ENCODE data around the gene CAPSL.
"Not testable (repeated sequence)": the region's sequence is repeated elsewhere in the genome, so short reads cannot be mapped to it uniquely, and the experiment has no call there.

CAPSL gene

DNA sequence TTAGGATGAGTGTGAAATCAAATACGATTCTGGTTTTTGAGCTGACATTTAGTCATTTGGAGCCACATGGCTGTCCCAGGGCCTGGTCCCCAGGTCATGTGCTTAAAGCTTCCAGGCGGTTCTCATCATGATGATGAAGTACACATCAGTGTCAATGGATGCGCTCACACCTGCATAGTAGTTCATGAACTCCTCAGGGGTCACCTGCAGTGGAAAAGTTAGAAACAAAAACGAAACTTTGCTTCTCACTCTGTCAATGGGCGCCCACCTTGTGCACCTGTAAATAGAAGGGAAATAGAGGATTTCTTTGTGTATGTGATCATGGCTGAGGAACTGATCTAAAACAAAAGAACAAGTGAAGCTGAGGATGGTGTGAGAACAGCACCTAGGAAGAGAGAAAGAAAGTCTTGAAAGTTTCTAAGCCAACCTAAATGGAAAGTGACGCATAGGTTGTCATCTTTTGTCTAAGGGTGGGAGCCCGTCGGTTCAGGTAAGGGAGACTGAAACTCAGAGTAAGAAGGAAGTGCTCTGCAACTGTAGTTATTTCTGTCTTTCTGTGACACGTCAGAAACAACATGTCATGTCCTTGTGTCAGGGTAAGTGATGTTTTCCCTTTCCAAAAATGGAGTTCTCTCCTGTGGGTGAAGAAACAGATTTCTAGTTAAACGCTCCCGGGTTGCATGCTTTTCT, 33.8 kb downstream of the CAPSL start:
- DNase-seq = no peak

DNA sequence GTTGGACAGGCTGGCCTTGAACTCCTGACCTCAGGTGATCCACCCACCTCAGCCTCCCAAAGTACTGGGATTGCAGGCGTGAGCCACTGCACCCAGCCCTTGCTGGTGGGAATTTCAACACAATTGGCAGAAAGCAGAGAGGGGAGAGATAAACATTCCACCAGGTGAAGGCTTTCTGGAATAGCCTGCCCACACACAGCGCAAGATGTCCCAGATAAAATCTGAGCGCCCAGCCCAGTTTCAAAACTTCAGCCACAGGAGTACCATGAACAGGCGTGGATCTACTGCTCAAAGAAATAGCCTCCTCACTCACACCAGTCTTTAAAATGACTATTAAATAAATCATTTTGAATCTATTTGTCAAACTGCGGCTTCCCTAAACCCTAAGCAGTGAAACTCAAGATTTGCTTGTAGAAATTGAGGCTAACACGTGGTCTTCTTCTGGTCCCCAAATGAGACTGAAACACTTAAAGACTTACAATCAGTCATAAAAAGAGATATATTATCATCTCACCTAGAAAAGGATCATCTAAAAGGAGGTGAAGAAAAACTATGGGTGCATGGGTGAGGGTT, 34.7 kb downstream of the CAPSL start:
- DNase-seq = no peak

GRCh38 chr5:35902046-35902672, 36.3 kb downstream of the CAPSL start:
- no peak for DNase-seq

- DNase-seq = no peak
Measured at GRCh38 chr5:35900972-35901695, 37.3 kb downstream of the CAPSL start.

DNA sequence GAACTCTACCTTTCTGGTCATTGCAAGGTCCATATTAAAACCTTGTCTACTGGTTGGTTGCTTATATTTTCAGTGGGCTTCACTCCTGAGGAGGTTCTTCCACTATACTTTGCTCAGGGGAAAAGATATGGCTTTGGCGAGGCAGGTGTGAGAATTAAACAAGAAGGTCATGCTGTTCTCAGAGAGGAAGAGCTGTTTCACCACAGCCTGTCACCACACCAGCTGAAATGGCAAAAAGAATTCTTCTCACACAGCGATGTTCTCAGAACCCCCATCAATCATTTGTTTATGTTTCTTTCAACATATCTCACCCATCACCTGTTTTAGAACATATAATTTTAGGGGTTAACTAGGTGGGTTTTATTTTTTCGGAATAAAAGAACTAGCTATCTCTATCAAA, 38.6 kb downstream of the CAPSL start:
- DNase-seq = no peak

- DNase-seq = no peak
Measured at GRCh38 chr5:35898952-35899660, 39.3 kb downstream of the CAPSL start.

GRCh38 chr5:35894131-35894530, 44.3 kb downstream of the CAPSL start:
- no peak for DNase-seq

- DNase-seq = not testable (repeated sequence)
Measured at GRCh38 chr5:35892799-35893198, 45.6 kb downstream of the CAPSL start.

GRCh38 chr5:35890021-35891020, 48.1 kb downstream of the CAPSL start:
- DNase-seq = no peak

GRCh38 chr5:35887321-35888100, 50.9 kb downstream of the CAPSL start:
- DNase-seq = no peak

DNA sequence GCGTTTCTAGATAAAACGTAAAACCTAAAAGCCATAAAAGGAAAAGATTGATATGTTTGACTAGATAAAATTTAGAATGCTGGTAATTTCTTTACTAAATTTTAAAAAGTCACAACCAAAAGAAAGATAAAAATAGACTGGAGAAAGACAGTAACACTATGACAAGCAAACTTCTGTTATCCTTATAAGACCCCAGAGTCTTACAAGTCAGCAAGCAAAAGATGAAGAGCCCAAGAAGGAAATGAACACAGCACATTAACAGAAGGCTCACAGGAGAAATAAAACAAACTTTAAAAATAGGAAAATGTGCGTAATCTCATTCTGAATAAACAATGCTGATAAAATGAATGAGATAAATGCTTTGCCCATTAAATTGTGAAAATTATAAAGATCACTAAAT, 52.0 kb downstream of the CAPSL start:
- no peak for DNase-seq

DNA sequence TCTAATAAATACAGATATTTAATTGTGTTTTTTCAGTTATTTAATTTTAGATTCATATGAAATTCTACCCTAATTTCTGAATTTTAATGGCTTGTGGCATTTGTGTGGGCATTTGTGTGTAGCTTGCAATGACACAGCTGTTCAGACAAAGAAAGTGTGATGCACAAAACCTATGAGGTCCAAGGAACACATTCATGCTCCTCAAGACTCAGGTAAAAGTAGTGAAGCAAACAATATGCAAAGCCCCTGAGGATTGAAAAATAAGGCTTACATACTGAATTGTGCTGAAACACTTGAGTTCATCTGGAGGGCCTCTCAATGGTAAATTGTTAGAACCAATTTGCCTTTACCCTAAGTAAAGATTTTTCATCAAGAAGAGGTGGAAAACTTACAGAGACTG, 53.6 kb downstream of the CAPSL start:
- DNase-seq = no peak

GRCh38 chr5:35884191-35884769, 54.1 kb downstream of the CAPSL start:
- no peak for DNase-seq

DNA sequence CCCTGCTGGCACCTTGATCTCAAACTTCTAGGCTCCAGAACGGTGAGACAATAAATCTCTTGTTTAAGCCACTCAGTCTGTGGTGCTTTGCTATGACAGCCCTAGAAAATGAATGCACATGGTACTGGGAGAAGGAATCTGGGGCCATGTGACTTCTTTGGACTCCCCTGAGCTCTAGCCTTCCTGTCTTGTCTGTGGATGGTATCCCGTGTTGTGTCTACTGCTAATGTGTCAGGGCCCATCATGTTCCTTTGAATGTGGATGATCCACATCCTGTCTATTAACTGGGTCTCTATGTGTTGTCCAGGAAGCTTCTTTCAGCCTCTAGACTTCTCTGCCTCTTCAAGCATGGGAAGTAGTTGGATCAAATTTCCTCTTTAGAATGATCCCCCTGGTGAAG, 56.7 kb downstream of the CAPSL start:
- no peak for DNase-seq

- no peak for DNase-seq
Measured at GRCh38 chr5:35880156-35880555, 58.3 kb downstream of the CAPSL start.

- DNase-seq = no peak
Measured at GRCh38 chr5:35879649-35880048, 58.8 kb downstream of the CAPSL start.

- DNase-seq = no peak
Measured at GRCh38 chr5:35879096-35879495, 59.3 kb downstream of the CAPSL start.

- no peak for DNase-seq
Measured at GRCh38 chr5:35878079-35878478, 60.3 kb downstream of the CAPSL start.

- DNase-seq = no peak
Measured at GRCh38 chr5:35877655-35878054, 60.8 kb downstream of the CAPSL start.

- DNase-seq = no peak
Measured at GRCh38 chr5:35876922-35877321, 61.5 kb downstream of the CAPSL start.

- DNase-seq = no peak
Measured at GRCh38 chr5:35876454-35876853, 62.0 kb downstream of the CAPSL start.

Data from NCI-H1105 treated with DMSO at 0.1 percent for 48 hours (cell line).